Activated CD8-positive, alpha-beta memory T cell treated with anti-CD3 and anti-CD28 coated beads, Interleukin-2, amount 50 U/mL, for 4 hours (primary cell): ENCODE results near the gene FAM20A.
"Not testable (repeated sequence)": the region's sequence is repeated elsewhere in the genome, so short reads cannot be mapped to it uniquely, and the experiment has no call there.

Source experiments
- DNase-seq: peaks from one replicate; pipeline ENCODE4 v3.0.0-alpha.2; 2020

The FAM20A gene

GRCh38 chr17:68518063-68518815 is 82.9 kb downstream of the FAM20A start:
- DNase-seq: no peak

DNA sequence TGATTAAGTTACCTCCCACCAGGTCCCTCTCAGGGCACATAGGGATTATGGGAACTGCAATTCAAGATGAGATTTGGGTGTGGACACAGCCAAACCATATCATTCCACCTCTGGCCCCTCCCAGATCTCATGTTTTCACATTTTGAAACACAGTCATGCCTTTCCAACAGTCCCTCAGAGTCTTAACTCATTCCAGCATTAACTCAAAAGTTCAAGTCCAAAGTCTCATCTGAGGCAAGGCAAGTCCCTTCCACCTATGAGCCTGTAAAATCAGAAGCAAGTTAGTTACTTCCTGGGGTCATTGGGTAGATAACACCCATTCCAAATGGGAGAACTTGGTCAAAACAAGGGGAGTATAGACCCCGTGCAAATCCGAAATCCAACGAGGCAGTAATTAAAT is 83.6 kb downstream of the FAM20A start:
- not testable (repeated sequence) for DNase-seq

DNA sequence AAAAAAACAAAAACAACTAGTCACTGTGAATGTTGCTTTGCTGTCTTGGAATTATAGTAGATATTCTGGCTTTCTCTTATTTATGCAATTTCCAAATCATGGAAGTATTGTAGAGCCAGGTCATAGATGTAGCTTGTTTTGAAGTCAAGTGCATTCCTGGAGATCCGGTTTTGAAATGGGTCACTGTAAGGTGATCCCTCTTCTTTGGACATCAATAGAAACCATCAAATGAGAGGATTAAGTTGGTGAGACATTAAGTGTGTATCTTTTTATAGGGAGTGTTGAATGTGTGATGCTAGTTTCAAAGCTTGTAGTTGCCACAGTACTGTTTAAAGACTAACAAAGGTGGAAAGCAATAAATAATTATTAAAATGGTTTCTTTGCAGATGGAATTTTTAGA is 84.4 kb downstream of the FAM20A start:
- DNase-seq: no peak

GRCh38 chr17:68514831-68515635 is 86.1 kb downstream of the FAM20A start:
- no peak for DNase-seq

DNA sequence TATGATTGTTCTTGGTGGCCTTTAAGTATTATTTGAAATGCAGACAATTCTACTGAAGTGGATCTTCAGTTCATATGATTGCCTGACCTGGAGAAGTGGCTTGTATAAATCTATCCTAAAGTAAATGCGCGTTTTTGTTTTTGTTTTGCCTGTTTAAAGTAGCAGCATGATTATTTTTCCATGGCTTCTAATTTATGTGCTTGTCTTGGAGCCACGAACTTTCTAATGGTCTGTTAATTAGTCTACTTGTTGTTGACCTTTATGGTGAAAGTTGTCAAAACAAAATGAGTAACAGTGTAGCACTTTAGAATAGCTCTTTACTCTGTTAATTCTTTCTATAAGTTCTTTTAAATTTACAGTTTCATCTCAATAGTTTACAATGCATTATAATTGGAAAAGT is 87.2 kb downstream of the FAM20A start:
- DNase-seq: no peak

DNA sequence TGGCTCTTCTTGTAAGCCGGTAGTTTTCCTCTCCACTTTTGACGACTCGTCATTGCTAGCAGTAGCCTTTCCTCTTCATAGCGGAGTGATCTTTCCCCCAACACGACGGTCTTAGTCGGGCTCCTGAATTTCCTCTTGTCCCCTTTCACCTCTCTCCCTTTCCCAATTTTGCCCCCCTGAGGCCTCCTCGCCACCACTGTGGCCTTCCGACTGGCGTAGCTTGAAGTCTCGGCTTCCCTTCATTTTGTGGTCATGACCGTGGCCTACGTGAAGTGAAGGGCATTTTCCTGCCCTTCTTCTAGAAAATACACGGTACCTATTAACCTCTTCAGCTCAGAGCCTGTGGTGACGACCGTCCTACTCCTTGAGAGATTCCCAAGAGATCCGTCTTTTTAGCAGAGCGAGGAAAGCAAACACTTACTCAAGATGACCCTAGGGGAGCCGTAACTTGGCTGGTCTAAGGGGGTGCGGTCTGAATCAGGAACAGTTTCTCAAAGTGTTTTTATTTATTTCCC is 88.2 kb downstream of the FAM20A start:
- no peak for DNase-seq

DNA sequence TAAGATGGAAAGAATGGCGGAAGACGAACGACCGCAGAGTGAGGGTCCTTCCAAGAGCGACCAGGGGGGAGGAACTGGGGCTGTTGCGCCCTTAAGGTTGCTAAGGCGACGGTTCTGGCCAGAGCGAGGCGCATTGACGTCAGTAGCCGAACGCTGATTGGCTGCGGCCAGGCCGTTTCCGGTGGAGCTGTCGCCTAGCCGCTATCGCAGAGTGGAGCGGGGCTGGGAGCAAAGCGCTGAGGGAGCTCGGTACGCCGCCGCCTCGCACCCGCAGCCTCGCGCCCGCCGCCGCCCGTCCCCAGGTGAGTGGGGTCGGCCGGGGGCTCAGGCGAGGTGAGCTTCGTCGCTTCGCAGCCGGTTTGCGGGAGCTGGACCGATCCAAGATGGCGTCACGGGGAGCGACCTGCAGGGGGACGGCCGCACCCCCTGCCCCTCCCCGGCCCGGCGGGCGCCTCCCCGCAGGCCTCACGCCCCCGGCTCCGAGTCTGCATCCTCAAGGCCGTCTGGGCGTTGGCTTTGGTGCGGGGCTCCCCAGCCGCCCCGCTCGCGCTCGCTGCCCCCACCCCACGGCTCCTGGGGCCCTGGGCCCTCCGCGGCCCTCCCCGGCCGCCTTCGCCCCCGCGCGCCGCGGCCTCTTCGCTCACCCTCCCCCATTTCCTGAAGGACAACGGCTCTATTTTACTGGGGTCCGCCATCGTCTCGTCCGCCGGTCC is 88.8 kb downstream of the FAM20A start, which contains the start of gene PRKAR1A:
Gene PRKAR1A (plus strand): TSS at position 184 of the 713 bp plus-strand sequence. CDS start 2,970 bp downstream, outside the sequence.
- DNase-seq: peak; percentile 92

- DNase-seq: peak; percentile 82
These were observed 89.4 kb downstream of the FAM20A start for GRCh38 chr17:68511671-68512246.

- no peak for DNase-seq
These were observed 89.9 kb downstream of the FAM20A start for GRCh38 chr17:68511254-68511670.

DNA sequence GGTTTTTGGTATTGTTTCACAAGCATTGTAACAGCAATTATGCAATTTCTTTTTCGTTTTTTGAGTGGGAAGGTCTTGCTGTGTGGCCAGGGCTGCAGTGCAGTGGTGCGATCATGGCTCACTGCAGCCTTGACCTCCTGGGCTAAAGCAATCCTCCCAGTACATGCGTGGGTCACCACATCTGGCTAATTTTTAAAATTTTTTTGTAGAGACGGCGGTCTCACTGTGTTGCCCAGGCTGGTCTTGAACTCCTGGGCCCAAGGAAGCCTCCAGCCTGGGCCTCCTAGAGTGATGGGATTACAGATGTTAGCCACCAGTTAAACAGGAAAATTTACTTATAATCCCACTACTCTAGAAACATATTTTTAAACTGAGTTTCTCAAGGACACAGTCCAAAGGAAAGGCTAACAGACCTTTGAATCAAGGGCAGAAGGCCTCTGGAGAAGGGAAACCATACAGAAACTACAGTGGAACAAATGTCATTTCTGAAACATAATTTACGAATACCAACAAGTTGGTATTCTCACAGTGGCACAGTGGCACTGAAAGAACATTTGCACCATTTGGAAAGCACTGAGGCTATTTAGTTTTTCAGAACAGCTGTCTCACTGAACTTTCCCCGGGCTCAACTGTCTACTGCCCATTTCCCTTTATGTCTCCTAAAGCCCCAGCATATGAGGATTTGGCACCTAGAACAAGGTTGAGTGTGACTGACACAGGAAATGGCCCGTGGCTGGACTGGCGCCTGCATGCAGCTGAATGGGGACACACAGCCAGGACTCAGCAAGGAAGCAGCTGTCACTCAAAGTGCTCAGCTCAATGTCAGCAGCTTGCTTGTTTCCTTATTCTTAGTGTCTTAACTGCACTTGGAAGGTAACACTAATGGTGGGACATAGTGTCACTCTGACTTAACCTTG is 91.8 kb downstream of the FAM20A start:
- no peak for DNase-seq

DNA sequence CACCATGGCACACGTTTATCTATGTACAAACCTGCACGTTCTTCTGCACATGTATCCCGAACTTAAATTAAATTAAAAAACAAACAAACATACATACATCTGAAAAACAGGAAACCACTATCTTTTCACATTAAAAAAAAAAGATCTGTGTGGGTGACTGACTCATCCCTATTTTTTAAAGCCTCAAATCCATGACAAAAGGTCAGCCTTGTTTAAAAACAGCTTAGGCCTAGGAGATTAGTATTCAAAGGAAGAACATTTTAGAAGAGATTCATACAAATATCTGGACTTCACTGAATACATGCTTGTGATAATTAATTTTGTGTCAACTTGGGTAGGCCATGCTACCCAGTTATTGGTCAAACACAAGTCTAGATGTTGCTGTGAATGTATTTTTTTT is 93.6 kb downstream of the FAM20A start:
- DNase-seq: no peak

DNA sequence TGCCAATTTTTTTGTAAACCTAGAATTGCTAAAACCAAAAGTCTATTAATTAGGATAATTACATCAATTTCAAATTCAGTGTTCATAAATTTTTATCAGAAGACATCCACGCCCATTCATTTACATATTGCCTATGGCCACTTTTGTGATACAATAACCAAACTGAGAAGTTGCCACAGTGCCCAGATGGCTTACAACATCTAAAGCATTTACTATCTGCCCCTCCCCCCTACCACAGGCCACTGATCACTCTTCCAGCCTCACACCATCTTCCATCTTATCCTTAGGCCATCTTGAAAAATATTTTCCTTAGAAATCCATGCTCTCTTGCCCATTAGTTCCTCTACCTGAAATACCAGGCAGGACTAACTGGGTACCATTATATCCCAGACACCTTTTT is 95.2 kb downstream of the FAM20A start:
- DNase-seq: no peak

GRCh38 chr17:68501074-68501473 is 100.1 kb downstream of the FAM20A start:
- no peak for DNase-seq

GRCh38 chr17:68499587-68499986 is 101.6 kb downstream of the FAM20A start:
- DNase-seq: no peak

DNA sequence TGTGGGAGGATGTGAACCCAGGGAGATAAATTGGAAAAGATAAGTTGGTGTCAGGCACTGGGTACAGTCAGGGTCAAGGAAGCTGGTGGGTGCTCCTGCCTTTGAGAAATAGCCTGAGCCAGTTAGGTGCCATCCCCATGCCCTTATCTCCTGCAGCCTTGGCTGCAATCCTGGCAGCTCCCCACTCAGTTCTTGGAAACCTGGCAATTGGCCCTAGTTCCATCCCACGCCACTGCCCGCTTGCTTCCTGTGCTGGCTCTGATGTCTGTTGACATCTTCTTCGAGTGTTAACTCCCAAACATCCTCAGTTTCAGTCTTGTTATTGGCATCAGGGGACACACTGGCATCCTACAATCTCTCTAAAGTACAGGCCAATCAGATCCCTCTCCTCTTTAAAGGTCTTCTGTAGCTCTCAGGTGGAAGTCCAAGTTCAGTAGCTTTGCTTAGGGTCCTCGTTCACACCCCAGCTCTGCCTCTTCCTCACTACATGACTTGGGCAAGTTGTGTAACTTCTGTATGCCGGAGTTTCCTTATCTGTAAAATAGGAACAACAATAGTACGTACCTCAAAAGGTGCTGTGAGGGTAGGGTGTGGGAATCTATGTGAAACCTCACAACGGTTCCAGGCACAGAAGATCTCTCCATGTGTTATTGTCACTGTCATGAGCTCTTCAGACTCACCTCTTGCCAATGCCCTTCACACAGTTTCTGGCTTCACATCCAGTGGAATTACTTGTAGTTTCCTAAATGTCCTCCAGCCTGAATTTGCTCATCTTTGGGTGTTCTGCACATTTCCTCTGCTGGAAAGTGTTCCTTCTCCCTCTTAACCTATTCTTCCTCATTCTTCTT is 102.5 kb downstream of the FAM20A start:
- DNase-seq: no peak

GRCh38 chr17:68497885-68498319 is 103.3 kb downstream of the FAM20A start:
- no peak for DNase-seq

DNA sequence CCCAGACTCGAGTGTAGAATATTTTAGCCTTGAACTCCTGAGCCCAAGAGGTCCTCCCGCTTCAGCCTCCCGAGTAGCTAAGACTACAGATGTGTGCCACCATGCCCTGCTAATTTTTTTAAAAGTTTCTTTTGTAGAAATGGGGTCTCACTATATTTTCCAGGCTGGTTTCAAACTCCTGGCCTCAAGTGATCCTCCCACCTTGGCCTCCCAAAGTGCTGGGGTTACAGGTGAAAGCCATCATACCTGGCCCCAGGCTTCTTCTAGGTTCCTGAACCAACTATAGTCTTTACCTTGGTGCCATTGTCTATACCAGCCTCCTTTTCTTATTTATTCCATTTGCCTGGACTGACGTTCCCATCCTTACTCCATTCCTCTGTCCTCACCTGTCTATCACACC is 106.1 kb downstream of the FAM20A start:
- no peak for DNase-seq

GRCh38 chr17:68492394-68493054 is 108.6 kb downstream of the FAM20A start:
- not testable (repeated sequence) for DNase-seq

DNA sequence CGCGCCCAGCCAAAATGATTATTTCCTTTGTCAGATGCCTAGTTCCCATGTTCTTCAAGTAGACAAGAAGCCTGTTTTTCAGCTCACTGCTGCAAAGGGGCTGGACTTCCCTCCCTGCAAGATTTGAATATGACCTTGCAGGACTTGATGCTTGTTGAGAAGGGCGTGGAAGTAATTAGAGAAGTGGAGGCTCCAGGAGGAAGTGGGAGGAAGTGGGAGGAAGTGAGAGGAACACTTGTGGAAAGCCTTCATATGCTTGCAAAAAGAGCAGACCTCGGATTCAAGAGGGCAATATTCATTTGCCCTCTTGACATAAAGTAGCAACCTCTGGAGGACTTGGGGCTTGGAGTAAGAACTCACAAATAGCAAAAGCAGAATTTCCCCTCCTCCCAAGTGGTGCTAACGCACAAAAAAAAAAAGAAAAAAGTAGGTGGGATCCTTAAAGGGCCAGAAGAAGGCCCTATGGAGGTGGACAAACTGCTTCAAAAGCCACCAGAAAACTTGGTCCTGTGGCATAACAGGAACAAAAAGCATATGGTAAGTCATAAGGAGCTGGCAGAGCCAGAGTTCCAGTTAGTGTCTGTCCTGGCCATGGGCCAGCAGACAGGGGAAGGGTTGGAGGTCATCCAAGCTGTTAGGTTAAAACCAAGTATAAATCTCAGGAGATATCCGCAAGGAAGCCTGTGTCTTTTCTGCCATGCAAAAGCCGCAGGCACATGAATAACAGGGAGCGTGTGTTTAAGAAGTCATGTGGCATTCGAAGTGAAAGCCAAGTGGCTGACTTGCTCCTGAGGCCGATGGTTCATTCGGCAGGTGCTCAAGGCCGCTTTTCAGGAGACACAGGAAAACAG is 109.6 kb downstream of the FAM20A start:
- DNase-seq: no peak
